Prostate gland (tissue), 2 donors: ENCODE results near the gene SPHKAP. TPM values are rescaled to one million over a fixed set of nuclear protein-coding genes. Genes with fewer than 3 reads are reported as not detected.

Experiments used
- DNase-seq: peaks from one replicate; pipeline ENCODE4 v3.0.0-alpha.2; 2019; ENCODE audit warnings: low spot score
- H3K27ac ChIP-seq, 2 donors: fragments of 200-600 bp; sonication (generic); 2 replicates each; pipeline ENCODE4 v1.5.1; 2017 to 2019
- H3K27me3 ChIP-seq: fragments of 200-600 bp; sonication (generic); replicated peaks from 2 replicates; pipeline ENCODE4 v1.5.1; 2019; ENCODE audit not compliant: insufficient read depth
- H3K36me3 ChIP-seq, 2 donors: fragments of 200-600 bp; sonication (generic); 1 replicate in 1 of 2; 2 replicates in 1 of 2; pipeline versions ENCODE4 v1.5.1 to v1.8.1; 2017 to 2019
- H3K4me1 ChIP-seq: fragments of 200-600 bp; sonication (generic); replicated peaks from 2 replicates; pipeline ENCODE4 v1.5.1; 2019
- H3K4me3 ChIP-seq, 2 donors: fragments of 200-600 bp; sonication (generic); 2 replicates each; pipeline ENCODE4 v1.5.1; 2017 to 2019
- H3K9me3 ChIP-seq: fragments of 200-600 bp; sonication (generic); 2 replicates; pipeline ENCODE4 v1.5.1; 2017
- POLR2A ChIP-seq: fragments of 450-650 bp; IDR thresholded peaks from one replicate; pipeline ENCODE4 v1.6.1; 2016; ENCODE audit warnings: antibody characterized with exemption, mild to moderate bottlenecking
- POLR2AphosphoS5 ChIP-seq: sonication (generic); formaldehyde crosslinking; IDR thresholded peaks from one replicate; pipeline ENCODE4 v1.6.1; 2017; ENCODE audit warnings: antibody characterized with exemption
- WGBS: methylation state at CpG from one replicate; pipeline ENCODE4 v1.1.5; 2018; 5-methylcytosine and 5-hydroxymethylcytosine counted together
- intact Hi-C: fragments of 100-400 bp; cut with DNase I; formaldehyde crosslinking; loops from one replicate; pipeline ENCODE4 v1.14.2; 2022
- total RNA-seq, 2 donors: library from RNA; depleted of rRNA; stranded (reverse); fragments of >200 nt; gene quantifications; one replicate each; pipeline ENCODE4 v1.1.0, GENCODE V29; 2016
- TF ChIP-seq, protein P1 (sequence below), 4 experiments: fragments of 200-600 bp in 2 of 4; fragments of 450-650 bp in 2 of 4; sonication (generic) in 2 of 4; IDR thresholded peaks; 1 replicate in 3 of 4; 2 replicates in 1 of 4; pipeline ENCODE4 v1.5.1; 2016 to 2019; ENCODE audit warnings: antibody characterized with exemption in 4 of 4, mild to moderate bottlenecking in 2 of 4, moderate library complexity in 2 of 4

Gene SPHKAP
- total RNA-seq, 2 donors from 2014 or later, result 0.09 to 0.57 TPM

DNA sequence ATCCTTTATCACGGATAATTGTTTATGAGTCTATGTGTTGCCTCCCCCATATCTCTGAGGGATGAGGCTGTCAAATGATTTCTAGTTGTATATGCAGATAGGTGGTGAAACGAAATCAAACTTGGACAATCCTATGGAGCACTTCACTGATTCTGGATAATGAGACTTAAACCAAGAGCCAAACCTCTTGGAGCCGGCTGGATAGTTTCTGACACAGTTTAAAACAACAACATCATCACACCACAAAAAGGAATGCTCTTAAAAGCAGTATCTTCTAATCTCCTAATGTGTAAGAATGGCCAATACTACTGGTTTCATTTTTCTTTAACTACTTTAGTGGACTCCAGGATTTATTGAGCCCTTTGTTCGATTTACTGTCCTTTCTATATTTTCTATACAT lies 36.5 kb downstream of the SPHKAP start:
- Histone ChIP-seq H3K9me3 (no peaks in the 10 kb centered on the region), H3K27ac (no peak overlapping the region), H3K4me1 (no peaks in the 10 kb centered on the region), H3K4me3 (no peak overlapping the region), H3K36me3 (no peaks in the 10 kb centered on the region), H3K27me3 (no peaks in the 10 kb centered on the region)
- TF ChIP-seq, protein P1, sequence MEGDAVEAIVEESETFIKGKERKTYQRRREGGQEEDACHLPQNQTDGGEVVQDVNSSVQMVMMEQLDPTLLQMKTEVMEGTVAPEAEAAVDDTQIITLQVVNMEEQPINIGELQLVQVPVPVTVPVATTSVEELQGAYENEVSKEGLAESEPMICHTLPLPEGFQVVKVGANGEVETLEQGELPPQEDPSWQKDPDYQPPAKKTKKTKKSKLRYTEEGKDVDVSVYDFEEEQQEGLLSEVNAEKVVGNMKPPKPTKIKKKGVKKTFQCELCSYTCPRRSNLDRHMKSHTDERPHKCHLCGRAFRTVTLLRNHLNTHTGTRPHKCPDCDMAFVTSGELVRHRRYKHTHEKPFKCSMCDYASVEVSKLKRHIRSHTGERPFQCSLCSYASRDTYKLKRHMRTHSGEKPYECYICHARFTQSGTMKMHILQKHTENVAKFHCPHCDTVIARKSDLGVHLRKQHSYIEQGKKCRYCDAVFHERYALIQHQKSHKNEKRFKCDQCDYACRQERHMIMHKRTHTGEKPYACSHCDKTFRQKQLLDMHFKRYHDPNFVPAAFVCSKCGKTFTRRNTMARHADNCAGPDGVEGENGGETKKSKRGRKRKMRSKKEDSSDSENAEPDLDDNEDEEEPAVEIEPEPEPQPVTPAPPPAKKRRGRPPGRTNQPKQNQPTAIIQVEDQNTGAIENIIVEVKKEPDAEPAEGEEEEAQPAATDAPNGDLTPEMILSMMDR (IDR thresholded peaks at IDR 0.05), result no peak
- TF ChIP-seq POLR2AphosphoS5, result no peak
- no peak for TF ChIP-seq POLR2A
- WGBS, result 28% methylated on average over 4 of the region's 4 CpGs
- DNase-seq, result no peak
- intact Hi-C loops, result no loop called here

DNA sequence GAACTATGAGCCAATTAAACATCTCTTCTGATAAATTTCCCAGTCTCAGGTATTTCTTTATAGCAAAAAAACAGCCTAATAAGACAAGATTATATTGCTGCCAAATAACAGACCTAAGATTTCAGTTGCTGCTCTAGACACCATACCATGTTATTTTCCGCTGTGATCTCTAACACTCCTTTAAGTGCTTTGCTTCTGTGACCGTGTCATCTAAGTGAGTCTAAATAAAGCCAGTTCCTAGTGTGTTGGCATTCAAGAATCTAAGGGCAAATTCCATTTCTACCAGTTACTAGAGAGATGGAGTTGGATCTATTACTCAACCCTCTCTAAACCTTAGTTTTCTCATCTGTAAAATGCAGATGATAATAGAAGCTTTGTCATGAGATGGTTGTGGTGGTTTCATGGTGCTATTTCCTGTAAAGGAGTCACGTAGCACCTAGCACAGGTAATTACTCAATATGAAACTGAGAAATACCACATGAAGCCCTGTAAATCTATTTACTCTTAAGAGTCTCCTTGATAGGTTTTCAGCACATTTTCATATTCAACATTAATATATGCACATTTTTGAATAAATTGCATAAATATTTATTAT lies 40.5 kb downstream of the SPHKAP start:
- H3K36me3 ChIP-seq, result no peaks in the 10 kb centered on the region
- intact Hi-C loops, result no loop called here
- no peaks in the 10 kb centered on the region for H3K27me3 ChIP-seq
- H3K27ac ChIP-seq, result no peak overlapping the region
- DNase-seq, result no peak
- 71% methylated on average over 3 of the region's 3 CpGs for WGBS
- H3K9me3 ChIP-seq, result no peaks in the 10 kb centered on the region
- no peaks in the 10 kb centered on the region for H3K4me1 ChIP-seq
- TF ChIP-seq POLR2A (no peak), POLR2AphosphoS5 (no peak)
- TF ChIP-seq, protein P1 (IDR thresholded peaks at IDR 0.05), result no peak
- H3K4me3 ChIP-seq, result no peak overlapping the region

- WGBS, result 35% methylated on average over 3 of the region's 3 CpGs
- no peaks in the 10 kb centered on the region for H3K4me1 ChIP-seq
Measured at GRCh38 chr2:228136027-228136426, 45.5 kb downstream of the SPHKAP start.

GRCh38 chr2:228135300-228135699 lies 46.2 kb downstream of the SPHKAP start:
- no peaks in the 10 kb centered on the region for H3K27me3 ChIP-seq
- TF ChIP-seq, protein P1 (IDR thresholded peaks at IDR 0.05), result no peak
- TF ChIP-seq POLR2A (no peak), POLR2AphosphoS5 (no peak)
- intact Hi-C loops, result no loop called here
- no peak overlapping the region for H3K27ac ChIP-seq
- no peaks in the 10 kb centered on the region for H3K4me1 ChIP-seq
- WGBS, result 77% methylated on average over 2 of the region's 2 CpGs
- no peaks in the 10 kb centered on the region for H3K9me3 ChIP-seq
- no peak for DNase-seq
- no peaks in the 10 kb centered on the region for H3K36me3 ChIP-seq
- H3K4me3 ChIP-seq, result no peak overlapping the region

More at GRCh38 chr2:228136027-228136426, 45.5 kb downstream of the SPHKAP start:
- Histone ChIP-seq H3K4me3 (no peak overlapping the region), H3K27me3 (no peaks in the 10 kb centered on the region), H3K9me3 (no peaks in the 10 kb centered on the region), H3K36me3 (no peaks in the 10 kb centered on the region), H3K27ac (no peak overlapping the region)
- intact Hi-C loops, result no loop called here
- DNase-seq, result no peak
- TF ChIP-seq, protein P1 (IDR thresholded peaks at IDR 0.05), result no peak
- TF ChIP-seq POLR2AphosphoS5 (no peak), POLR2A (no peak)

GRCh38 chr2:228131833-228132232 lies 49.7 kb downstream of the SPHKAP start:
- H3K4me1 ChIP-seq, result no peaks in the 10 kb centered on the region
- H3K27ac ChIP-seq, result no peak overlapping the region
- no peak for TF ChIP-seq POLR2A
- TF ChIP-seq, protein P1 (IDR thresholded peaks at IDR 0.05), result no peak
- TF ChIP-seq POLR2AphosphoS5, result no peak
- H3K36me3 ChIP-seq, result no peaks in the 10 kb centered on the region
- H3K9me3 ChIP-seq, result no peaks in the 10 kb centered on the region
- H3K27me3 ChIP-seq, result no peaks in the 10 kb centered on the region
- intact Hi-C loops, result no loop called here
- WGBS, result 76% methylated on average over 8 of the region's 8 CpGs
- DNase-seq, result no peak
- H3K4me3 ChIP-seq, result no peak overlapping the region
